K562 (cell line): Measurements from ENCODE around the gene ADM5. TPM values are rescaled to one million over a fixed set of nuclear protein-coding genes. Genes with fewer than 3 reads are reported as not detected.

Experiments
- NFE2 ChIP-seq: IDR thresholded peaks from 2 replicates; pipeline ENCODE4 v1.6.1; 2014; ENCODE audit warnings: antibody characterized with exemption, low read depth
- polyA plus RNA-seq, 8 experiments: library from polyadenylated mRNA; depleted of rRNA in 4 of 8; stranded (reverse) in 5 of 8; unstranded in 3 of 8; fragments of >200 nt; fragmentation: Nextera tagmentation in 2 of 8; fragmentation: Illumina TruSeq in 1 of 8; extraction: Ambion mirVana in 2 of 8; extraction: Trizol in 1 of 8; gene quantifications; 2 replicates each; pipeline versions ENCODE4 v1.2.1 to v1.2.3, GENCODE V29; 2011 to 2014; ENCODE audit warnings: inconsistent platforms in 1 of 8, missing spikeins in 1 of 8
- total RNA-seq, 7 experiments: library from RNA; depleted of rRNA in 6 of 7; stranded (reverse); fragments of >200 nt in 6 of 7; fragmentation: Illumina TruSeq in 2 of 7; extraction: Trizol in 2 of 7; gene quantifications; 2 replicates each; pipeline versions ENCODE4 v1.2.1 to v1.2.3, GENCODE V29; 2011 to 2021; ENCODE audit warnings: low replicate concordance in 1 of 7
- TF ChIP-seq, protein P1 (sequence below): fragments of 450-650 bp; IDR thresholded peaks from 2 replicates; pipeline ENCODE4 v1.6.1; 2016; ENCODE audit warnings: mild to moderate bottlenecking, moderate library complexity
- TF ChIP-seq, protein P2 (sequence below), 2 experiments: fragments of 450-650 bp; IDR thresholded peaks; 2 replicates each; pipeline ENCODE4 v1.6.1; 2018; ENCODE audit warnings: mild to moderate bottlenecking in 2 of 2, low read depth in 1 of 2; ENCODE audit not compliant: partially characterized antibody in 2 of 2

ADM5 gene
- total and polyA plus RNA-seq, 9 of the 15 experiments (the other 6 are each of a cell fraction or from before 2014, with no cell fraction given): 0.13 to 8.4 (median 2.0) TPM; not detected in 1

DNA sequence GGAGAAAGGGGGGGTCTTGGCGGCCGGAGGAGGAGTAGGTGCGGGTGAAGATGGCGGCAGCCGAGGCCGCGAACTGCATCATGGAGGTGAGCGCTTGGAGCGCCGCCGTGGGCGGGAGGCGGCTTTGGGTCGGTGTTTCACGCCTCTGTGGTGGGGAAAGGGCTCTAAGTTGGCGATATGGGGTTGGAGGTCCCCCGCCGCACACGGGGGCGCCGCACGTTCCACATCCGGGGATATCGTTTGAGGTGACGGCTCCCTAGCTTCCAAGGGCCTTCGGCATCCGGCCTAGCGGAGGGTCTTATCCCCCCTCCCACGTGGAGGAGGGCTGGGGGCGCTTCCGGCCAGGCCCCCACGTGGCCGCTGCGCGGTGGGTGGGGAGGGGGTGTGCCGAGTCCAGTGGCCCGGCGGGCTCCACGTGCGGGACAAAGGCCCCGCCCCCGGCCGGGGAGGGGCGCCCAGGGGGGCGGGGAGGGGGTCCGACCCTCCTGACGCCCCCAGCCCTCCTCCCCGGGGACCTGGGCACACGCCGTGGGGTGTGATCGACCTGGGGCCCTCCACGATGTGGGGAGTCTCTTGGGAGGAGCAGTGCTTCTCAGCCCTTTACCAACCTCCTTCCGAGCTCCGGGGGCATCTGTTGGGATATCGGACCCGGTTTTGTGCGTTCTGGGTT lies 12.0 kb upstream of the ADM5 start, which contains the start of gene PRMT1 (continued):
- TF ChIP-seq, protein P1, sequence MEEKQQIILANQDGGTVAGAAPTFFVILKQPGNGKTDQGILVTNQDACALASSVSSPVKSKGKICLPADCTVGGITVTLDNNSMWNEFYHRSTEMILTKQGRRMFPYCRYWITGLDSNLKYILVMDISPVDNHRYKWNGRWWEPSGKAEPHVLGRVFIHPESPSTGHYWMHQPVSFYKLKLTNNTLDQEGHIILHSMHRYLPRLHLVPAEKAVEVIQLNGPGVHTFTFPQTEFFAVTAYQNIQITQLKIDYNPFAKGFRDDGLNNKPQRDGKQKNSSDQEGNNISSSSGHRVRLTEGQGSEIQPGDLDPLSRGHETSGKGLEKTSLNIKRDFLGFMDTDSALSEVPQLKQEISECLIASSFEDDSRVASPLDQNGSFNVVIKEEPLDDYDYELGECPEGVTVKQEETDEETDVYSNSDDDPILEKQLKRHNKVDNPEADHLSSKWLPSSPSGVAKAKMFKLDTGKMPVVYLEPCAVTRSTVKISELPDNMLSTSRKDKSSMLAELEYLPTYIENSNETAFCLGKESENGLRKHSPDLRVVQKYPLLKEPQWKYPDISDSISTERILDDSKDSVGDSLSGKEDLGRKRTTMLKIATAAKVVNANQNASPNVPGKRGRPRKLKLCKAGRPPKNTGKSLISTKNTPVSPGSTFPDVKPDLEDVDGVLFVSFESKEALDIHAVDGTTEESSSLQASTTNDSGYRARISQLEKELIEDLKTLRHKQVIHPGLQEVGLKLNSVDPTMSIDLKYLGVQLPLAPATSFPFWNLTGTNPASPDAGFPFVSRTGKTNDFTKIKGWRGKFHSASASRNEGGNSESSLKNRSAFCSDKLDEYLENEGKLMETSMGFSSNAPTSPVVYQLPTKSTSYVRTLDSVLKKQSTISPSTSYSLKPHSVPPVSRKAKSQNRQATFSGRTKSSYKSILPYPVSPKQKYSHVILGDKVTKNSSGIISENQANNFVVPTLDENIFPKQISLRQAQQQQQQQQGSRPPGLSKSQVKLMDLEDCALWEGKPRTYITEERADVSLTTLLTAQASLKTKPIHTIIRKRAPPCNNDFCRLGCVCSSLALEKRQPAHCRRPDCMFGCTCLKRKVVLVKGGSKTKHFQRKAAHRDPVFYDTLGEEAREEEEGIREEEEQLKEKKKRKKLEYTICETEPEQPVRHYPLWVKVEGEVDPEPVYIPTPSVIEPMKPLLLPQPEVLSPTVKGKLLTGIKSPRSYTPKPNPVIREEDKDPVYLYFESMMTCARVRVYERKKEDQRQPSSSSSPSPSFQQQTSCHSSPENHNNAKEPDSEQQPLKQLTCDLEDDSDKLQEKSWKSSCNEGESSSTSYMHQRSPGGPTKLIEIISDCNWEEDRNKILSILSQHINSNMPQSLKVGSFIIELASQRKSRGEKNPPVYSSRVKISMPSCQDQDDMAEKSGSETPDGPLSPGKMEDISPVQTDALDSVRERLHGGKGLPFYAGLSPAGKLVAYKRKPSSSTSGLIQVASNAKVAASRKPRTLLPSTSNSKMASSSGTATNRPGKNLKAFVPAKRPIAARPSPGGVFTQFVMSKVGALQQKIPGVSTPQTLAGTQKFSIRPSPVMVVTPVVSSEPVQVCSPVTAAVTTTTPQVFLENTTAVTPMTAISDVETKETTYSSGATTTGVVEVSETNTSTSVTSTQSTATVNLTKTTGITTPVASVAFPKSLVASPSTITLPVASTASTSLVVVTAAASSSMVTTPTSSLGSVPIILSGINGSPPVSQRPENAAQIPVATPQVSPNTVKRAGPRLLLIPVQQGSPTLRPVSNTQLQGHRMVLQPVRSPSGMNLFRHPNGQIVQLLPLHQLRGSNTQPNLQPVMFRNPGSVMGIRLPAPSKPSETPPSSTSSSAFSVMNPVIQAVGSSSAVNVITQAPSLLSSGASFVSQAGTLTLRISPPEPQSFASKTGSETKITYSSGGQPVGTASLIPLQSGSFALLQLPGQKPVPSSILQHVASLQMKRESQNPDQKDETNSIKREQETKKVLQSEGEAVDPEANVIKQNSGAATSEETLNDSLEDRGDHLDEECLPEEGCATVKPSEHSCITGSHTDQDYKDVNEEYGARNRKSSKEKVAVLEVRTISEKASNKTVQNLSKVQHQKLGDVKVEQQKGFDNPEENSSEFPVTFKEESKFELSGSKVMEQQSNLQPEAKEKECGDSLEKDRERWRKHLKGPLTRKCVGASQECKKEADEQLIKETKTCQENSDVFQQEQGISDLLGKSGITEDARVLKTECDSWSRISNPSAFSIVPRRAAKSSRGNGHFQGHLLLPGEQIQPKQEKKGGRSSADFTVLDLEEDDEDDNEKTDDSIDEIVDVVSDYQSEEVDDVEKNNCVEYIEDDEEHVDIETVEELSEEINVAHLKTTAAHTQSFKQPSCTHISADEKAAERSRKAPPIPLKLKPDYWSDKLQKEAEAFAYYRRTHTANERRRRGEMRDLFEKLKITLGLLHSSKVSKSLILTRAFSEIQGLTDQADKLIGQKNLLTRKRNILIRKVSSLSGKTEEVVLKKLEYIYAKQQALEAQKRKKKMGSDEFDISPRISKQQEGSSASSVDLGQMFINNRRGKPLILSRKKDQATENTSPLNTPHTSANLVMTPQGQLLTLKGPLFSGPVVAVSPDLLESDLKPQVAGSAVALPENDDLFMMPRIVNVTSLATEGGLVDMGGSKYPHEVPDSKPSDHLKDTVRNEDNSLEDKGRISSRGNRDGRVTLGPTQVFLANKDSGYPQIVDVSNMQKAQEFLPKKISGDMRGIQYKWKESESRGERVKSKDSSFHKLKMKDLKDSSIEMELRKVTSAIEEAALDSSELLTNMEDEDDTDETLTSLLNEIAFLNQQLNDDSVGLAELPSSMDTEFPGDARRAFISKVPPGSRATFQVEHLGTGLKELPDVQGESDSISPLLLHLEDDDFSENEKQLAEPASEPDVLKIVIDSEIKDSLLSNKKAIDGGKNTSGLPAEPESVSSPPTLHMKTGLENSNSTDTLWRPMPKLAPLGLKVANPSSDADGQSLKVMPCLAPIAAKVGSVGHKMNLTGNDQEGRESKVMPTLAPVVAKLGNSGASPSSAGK: no peak
- TF ChIP-seq, protein P2, sequence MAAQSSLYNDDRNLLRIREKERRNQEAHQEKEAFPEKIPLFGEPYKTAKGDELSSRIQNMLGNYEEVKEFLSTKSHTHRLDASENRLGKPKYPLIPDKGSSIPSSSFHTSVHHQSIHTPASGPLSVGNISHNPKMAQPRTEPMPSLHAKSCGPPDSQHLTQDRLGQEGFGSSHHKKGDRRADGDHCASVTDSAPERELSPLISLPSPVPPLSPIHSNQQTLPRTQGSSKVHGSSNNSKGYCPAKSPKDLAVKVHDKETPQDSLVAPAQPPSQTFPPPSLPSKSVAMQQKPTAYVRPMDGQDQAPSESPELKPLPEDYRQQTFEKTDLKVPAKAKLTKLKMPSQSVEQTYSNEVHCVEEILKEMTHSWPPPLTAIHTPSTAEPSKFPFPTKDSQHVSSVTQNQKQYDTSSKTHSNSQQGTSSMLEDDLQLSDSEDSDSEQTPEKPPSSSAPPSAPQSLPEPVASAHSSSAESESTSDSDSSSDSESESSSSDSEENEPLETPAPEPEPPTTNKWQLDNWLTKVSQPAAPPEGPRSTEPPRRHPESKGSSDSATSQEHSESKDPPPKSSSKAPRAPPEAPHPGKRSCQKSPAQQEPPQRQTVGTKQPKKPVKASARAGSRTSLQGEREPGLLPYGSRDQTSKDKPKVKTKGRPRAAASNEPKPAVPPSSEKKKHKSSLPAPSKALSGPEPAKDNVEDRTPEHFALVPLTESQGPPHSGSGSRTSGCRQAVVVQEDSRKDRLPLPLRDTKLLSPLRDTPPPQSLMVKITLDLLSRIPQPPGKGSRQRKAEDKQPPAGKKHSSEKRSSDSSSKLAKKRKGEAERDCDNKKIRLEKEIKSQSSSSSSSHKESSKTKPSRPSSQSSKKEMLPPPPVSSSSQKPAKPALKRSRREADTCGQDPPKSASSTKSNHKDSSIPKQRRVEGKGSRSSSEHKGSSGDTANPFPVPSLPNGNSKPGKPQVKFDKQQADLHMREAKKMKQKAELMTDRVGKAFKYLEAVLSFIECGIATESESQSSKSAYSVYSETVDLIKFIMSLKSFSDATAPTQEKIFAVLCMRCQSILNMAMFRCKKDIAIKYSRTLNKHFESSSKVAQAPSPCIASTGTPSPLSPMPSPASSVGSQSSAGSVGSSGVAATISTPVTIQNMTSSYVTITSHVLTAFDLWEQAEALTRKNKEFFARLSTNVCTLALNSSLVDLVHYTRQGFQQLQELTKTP (IDR thresholded peaks at IDR 0.05; ENCODE audit: low read depth in 1 of 2, partially characterized antibody in 2 of 2): no peak
- TF ChIP-seq NFE2: no peak
